NCI-H2196 treated with DMSO at 0.1 percent for 48 hours (cell line): ENCODE data around the gene TMEM175.
"Not testable (repeated sequence)": the region's sequence is repeated elsewhere in the genome, so short reads cannot be mapped to it uniquely, and the experiment has no call there.

Experiments used
- DNase-seq: peaks from one replicate; lab custom pipeline; 2025; ENCODE audit not compliant: unreplicated experiment; lab: John Stamatoyannopoulos, UW

TMEM175 gene

GRCh38 chr4:970046-970745 is 37.9 kb downstream of the TMEM175 start:
- no peak for DNase-seq

GRCh38 chr4:970854-971520 is 38.7 kb downstream of the TMEM175 start:
- DNase-seq = no peak

GRCh38 chr4:971666-972500 is 39.6 kb downstream of the TMEM175 start:
- DNase-seq = no peak

DNA sequence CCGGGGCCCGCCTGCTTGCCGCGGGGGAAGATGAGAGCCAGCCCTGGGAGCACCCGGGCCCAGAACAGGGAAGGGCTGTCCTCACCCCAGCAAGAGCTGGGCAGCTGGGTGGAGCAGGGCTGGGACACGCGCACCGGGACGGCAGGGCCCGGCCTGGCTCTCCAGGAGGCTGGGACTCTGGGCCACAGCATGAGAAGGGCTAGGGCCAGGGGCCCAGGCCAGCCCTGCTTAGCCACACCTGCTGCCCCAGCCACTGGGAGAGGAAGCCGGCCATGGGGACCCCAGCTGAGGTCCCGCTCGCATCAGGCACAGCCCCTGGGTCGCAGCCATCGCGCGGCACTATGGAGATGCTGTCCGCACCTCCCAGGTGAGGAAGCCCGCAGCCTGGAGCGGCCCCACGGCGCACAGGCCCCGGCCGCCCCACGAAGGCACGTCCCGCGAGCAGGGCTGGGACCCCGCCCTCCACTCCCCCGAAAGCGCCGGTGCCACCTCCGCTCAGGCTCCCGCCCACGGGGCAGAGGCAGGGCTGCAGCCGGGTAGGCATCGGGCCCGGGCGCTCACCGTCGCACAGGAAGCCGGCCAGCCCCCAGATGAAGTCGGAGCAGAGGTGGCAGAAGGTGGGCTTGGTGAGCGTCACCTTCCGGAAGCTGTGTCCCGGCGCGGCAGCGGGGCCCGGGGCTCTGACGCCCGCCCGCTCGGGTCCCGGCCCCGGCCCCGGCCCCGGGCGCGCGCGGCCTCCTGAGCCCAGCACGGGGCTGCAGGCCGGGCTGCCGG is 40.6 kb downstream of the TMEM175 start:
- no peak for DNase-seq

- DNase-seq = peak; percentile 23
Measured at GRCh38 chr4:973431-974397, 41.5 kb downstream of the TMEM175 start, which contains the start of gene DGKQ. Gene DGKQ, minus strand, starts transcription at chr4:973569. Its CDS starts 87 bp downstream, at chr4:973482.

DNA sequence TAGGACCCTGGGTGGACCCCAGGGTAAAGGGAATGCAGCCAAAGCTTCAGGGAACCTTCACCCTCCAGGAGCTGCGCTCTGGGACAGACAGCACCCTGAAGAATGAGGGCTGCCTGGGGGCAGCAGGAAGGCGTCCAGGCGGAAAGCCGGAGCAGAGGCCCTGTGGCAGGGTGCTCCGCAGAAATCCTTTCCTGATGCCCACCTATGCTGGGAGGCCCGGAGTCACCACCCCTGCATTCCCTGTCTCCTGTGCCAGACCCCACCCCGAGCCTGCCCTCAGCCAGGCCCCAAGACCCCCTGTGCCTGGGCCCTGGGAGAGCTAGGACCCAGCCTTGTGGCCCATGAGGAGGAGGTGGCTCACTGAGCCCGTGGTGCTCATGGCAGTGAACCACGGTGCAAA is 42.4 kb downstream of the TMEM175 start:
- no peak for DNase-seq

GRCh38 chr4:976016-976415 is 43.8 kb downstream of the TMEM175 start:
- DNase-seq = not testable (repeated sequence)

DNA sequence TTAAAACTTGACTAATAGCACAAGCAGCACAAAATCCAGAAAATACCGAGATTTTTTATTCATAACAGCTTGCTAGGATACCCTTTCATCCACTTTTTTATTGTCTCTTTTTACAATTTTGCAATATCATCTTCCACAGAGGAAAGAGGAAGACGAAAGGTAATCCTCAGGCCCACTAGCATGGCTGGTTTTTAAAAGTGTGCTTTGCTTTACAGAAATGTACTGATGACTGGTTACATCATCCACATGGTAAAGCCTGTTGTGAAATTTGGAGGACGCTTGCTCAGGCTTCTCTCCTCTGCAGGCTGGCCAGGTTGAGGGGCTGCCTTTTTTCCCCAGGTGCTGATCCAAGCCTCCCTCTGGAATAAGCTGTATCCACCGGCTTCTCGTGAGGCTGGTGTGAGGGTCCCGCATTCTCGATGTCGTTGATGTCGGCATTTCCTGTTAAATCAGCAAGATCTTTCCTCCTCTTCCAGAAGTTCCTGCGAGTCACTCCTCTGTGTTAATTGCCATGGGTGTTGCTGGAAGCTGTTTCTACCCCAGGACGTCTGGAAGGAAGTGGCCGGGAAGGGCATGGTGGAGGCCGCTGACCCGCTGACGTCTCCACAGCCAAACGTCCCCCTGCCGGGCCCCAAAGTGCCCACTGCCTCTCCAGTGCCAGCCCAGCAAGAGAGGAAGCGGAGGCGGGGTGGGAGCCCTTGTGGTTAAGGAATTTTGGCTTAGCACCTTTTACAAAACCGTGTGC is 46.9 kb downstream of the TMEM175 start:
- no peak for DNase-seq

DNA sequence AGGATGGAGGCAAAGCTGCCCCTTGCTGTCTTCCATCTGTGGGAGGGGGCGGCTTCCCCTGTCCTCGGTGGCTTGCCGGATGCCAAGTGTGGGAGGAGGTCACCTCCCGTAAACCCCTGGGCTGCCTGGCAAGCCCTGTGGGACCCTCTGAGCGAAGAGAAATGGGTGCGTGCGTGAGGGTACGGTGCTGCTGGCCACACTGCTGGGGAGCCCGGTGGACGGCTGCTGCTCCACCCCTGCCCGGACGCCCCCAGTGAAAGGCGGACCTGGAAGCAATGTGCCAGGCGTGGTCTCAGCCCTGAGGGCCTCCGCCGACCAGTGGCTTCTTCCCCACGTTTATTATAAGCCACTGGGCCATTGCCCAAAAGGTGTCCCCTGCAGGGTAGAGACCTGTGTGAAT is 50.0 kb downstream of the TMEM175 start:
- DNase-seq = no peak

DNA sequence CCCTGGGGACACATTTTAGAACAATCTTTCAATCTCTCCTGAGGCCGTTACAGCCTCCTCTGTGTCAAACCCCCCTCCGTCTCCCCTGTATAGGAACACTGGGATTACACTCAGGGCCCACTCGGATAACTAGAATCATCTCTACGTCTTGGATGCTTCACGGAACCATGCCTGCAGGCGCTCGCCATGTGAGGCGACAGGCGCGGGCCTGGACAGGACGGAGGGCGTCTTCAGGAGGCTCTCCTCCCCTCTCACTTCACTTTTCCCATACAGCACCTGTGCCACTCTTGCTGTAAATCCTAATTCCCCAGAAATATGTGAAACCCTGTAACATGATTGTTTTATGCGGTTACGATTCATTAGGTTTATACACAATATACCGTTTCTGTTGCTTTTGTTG is 50.6 kb downstream of the TMEM175 start:
- no peak for DNase-seq

GRCh38 chr4:984336-985054 is 52.2 kb downstream of the TMEM175 start:
- no peak for DNase-seq

- no peak for DNase-seq
Measured at GRCh38 chr4:985123-985830, 53.0 kb downstream of the TMEM175 start.

GRCh38 chr4:986428-986878 is 54.2 kb downstream of the TMEM175 start:
- no peak for DNase-seq

DNA sequence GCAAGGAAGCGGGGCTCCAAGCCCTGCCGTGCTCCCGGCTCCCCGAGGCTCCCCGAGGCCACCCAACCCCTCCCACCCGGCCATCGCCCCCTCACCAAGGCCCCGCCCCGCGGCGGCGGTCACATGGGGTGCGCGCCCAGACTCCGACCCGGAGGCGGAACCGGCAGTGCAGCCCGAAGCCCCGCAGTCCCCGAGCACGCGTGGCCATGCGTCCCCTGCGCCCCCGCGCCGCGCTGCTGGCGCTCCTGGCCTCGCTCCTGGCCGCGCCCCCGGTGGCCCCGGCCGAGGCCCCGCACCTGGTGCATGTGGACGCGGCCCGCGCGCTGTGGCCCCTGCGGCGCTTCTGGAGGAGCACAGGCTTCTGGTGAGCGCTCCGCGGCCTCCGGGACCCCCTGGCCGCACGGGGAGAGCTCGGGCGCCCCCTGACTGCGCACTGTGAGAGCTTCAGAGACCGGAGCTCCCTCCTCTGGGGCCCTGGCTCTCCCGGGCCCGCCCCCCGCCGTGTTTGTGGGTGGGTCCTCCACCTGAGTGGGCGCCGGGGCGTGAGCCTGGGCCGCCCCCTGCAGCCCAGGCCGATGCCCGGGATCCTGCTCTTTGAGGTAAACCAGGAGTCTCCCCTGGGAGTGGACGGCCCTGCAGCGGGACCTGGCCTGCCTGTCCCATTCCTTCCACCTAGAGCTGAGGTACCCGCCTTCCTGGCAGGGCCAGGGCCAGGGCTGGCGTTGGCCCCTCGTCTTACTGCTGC is 54.8 kb downstream of the TMEM175 start, which contains the start of gene IDUA:
IDUA (plus strand) TSS at position 166 of the 745 bp plus-strand sequence; CDS start at position 207, 41 bp downstream.
- DNase-seq = peak; percentile 10

DNA sequence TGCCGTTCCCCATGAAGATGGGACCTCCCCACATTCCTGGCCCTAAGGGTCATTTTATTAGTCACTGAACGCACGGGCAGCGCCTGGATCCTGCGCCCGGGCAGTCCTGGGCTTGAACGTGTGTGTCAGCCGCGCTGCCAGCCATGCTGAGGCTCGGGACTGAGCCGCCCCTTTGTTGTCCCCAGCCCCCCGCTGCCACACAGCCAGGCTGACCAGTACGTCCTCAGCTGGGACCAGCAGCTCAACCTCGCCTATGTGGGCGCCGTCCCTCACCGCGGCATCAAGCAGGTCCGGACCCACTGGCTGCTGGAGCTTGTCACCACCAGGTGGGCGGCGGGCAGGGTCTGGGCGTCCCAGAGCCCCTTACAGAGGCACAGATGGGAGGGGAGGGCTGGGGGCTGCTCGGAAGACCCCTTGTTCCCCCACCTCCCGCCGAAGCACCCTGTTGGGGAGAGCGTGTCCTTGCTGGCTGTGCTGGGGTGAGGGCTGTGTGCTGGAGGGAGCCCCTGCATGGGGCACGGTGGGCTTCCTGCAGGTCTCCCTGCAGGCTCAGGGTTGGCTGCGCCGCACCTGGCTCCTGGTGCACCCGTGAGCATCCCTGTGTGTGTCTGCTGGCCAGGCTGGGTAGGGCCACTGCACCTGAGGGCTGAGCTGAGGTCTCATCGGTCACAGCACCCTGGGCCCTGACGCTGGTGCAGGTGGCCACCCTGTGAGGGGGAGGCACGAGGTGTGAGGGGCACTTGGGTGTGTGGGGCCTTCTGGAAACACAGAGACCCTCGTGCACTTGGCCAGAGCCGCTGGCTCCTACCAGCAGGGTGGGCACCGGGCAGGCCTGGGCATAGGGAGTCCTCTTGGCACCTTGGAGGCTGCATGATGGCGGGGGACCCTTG is 55.6 kb downstream of the TMEM175 start:
- no peak for DNase-seq
